GM19193 (cell line): Measurements from ENCODE around the gene PLXDC1.

Source experiments
- POLR2A ChIP-seq: IDR thresholded peaks from 4 replicates; pipeline ENCODE4 v1.6.1; 2011; ENCODE audit not compliant: insufficient read depth, insufficient read length; ENCODE audit errors: extremely low read depth

The PLXDC1 gene

GRCh38 chr17:39079836-39080235 is 71.6 kb downstream of the PLXDC1 start:
- no peak for TF ChIP-seq POLR2A

- no peak for TF ChIP-seq POLR2A
Measured at GRCh38 chr17:39077866-39078265, 73.6 kb downstream of the PLXDC1 start.

- TF ChIP-seq POLR2A, result no peak
Measured at GRCh38 chr17:39077252-39077651, 74.2 kb downstream of the PLXDC1 start.

GRCh38 chr17:39074676-39075075 is 76.8 kb downstream of the PLXDC1 start:
- no peak for TF ChIP-seq POLR2A

- no peak for TF ChIP-seq POLR2A
Measured at GRCh38 chr17:39073916-39074315, 77.5 kb downstream of the PLXDC1 start.

- TF ChIP-seq POLR2A, result no peak
Measured at GRCh38 chr17:39073353-39073752, 78.1 kb downstream of the PLXDC1 start.

GRCh38 chr17:39071573-39071972 is 79.9 kb downstream of the PLXDC1 start:
- no peak for TF ChIP-seq POLR2A

GRCh38 chr17:39069114-39069756 is 82.2 kb downstream of the PLXDC1 start:
- no peak for TF ChIP-seq POLR2A

- no peak for TF ChIP-seq POLR2A
Measured at GRCh38 chr17:39064819-39065218, 86.6 kb downstream of the PLXDC1 start.

DNA sequence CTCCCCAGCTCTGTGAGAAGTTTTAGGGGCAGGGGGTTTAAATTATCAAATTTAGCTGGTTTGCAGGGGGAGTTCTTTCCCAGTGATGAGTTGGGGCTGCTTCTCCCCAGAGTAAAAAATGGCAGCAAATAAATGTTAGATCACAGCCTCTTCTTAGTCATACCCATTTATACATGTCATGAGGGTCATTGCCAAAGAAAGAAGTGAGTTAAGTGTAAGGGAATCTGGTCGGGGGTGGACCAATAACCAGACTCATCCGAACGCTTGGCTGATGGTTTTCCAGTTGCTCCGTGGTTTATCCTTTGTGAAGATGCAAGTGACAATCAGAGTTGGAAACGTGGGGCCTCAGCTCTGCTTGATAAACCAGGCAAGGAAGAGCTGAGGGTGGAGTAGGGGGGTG is 87.1 kb downstream of the PLXDC1 start:
- no peak for TF ChIP-seq POLR2A

GRCh38 chr17:39063681-39064069 is 87.8 kb downstream of the PLXDC1 start:
- no peak for TF ChIP-seq POLR2A

DNA sequence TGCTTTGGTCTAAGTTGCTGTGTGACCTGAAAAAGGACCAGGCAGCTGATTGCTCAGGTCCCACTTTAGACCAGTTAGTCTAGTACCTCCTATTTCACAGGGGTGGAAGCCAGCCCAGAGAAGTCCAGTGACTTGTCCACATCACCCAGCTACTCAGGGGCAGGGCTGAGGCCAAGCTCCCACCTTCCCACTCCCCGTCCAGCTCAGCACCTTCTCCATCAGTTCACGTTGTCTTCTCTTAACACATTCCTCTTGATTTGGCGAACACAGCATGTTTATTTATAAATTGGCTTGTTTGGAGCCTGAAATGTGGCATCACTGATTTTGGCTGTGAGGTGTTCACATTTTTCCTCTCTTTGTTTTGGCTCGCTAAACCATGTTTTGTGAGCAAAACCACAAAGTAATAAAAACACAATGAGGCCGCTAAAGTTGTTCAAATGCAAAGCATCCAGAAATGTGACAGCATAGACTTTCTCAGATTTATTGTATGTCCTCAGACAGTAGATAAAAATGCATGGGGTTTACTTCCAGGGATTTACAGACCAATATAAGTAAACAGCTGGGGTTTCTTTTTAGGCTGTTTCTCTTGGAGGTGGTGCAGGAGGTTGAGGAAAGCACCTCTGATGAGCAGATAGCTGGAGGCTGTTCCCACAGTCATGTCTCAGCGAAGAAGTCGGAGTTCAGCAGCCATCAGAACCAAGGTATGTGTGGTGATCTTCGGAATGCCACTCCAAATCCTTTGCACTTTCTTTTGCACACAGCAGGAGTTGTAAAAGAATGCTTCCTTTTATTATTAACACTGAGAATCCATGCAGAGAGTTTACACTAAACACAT is 88.4 kb downstream of the PLXDC1 start:
- no peak for TF ChIP-seq POLR2A

DNA sequence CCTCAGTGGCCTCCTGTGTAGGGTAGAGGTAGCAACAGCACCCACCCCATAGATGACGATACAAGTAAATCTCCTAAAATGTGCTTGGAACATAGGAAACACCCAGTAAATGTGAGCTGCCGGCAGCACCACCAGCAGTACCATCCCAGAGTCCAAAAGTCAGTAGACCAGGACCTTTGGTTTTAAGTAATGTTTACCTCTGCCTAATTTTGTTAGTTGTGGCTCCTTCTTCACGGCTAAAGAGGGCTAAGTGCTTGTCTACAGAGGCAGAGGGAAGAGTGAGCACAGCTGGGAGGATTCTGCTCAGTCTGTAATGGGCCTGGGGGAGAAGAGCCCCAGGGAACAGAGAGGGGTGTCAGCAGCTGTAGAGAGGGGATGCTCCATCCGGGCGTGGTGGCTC is 92.9 kb downstream of the PLXDC1 start:
- TF ChIP-seq POLR2A, result no peak

GRCh38 chr17:39057701-39058206 is 93.7 kb downstream of the PLXDC1 start:
- no peak for TF ChIP-seq POLR2A

- TF ChIP-seq POLR2A, result no peak
Measured at GRCh38 chr17:39054111-39054645, 97.3 kb downstream of the PLXDC1 start.
